A673 (cell line): ENCODE measurements around the gene NFATC3. TPM values are rescaled to one million over a fixed set of nuclear protein-coding genes. Genes with fewer than 3 reads are reported as not detected.

ENCODE experiments used
- BruUV-seq: library from RNA; stranded (reverse); fragments of 400-500 nt; replicated peaks from 2 replicates; lab custom pipeline; 2021; lab: Mats Ljungman, UMichigan
- CTCF ChIA-PET: fragments of 300-600 bp; sonication (Branson Sonifier 250); formaldehyde crosslinking; loops from one replicate; lab custom pipeline; 2022; ENCODE audit warnings: antibody characterized with exemption; lab: Charles Lee
- POLR2A ChIA-PET: fragments of 300-600 bp; sonication (Branson Sonifier 250); formaldehyde crosslinking; loops from one replicate; lab custom pipeline; 2022; ENCODE audit warnings: antibody characterized with exemption; ENCODE audit not compliant: low non-redundant PET; lab: Charles Lee
- DNase-seq: peaks from one replicate; pipeline ENCODE4 v3.0.0-alpha.2; 2015; ENCODE audit warnings: low spot score
- H3K27ac ChIP-seq: fragments of 200-600 bp; sonication (generic); 2 replicates; pipeline ENCODE4 v1.5.1; 2016; ENCODE audit warnings: mixed run types, low read depth, mild to moderate bottlenecking, mixed read lengths, antibody characterized with exemption, low read length; ENCODE audit not compliant: poor library complexity, severe bottlenecking
- H3K27me3 ChIP-seq: fragments of 200-600 bp; sonication (generic); replicated peaks from 2 replicates; pipeline ENCODE4 v1.6.1; 2017; ENCODE audit warnings: mixed run types, low read depth, mild to moderate bottlenecking, mixed read lengths, antibody characterized with exemption, low read length; ENCODE audit not compliant: insufficient read depth, poor library complexity
- H3K36me3 ChIP-seq: fragments of 200-600 bp; sonication (generic); 2 replicates; pipeline ENCODE4 v1.6.1; 2016; ENCODE audit warnings: mixed run types, mild to moderate bottlenecking, mixed read lengths, antibody characterized with exemption, low read length; ENCODE audit not compliant: insufficient read depth, poor library complexity, severe bottlenecking
- H3K4me1 ChIP-seq: fragments of 200-600 bp; sonication (generic); 2 replicates; pipeline ENCODE4 v1.6.1; 2017; ENCODE audit warnings: mixed run types, mild to moderate bottlenecking, mixed read lengths, antibody characterized with exemption, low read length; ENCODE audit not compliant: insufficient read depth, poor library complexity, severe bottlenecking
- H3K4me3 ChIP-seq: fragments of 200-600 bp; sonication (generic); 2 replicates; pipeline ENCODE4 v1.5.1; 2016; ENCODE audit warnings: low read depth, mixed run types, mild to moderate bottlenecking, mixed read lengths, low read length; ENCODE audit not compliant: poor library complexity, severe bottlenecking
- H3K9me3 ChIP-seq: fragments of 200-600 bp; sonication (generic); 2 replicates; pipeline ENCODE4 v1.6.1; 2016; ENCODE audit warnings: mixed run types, low read depth, mild to moderate bottlenecking, mixed read lengths, antibody characterized with exemption, low read length; ENCODE audit not compliant: poor library complexity, severe bottlenecking
- CTCF ChIP-seq: fragments of 300-800, 200-600 bp; sonication (generic); conservative IDR thresholded peaks from 2 replicates; pipeline ENCODE4 v1.5.1; 2017; ENCODE audit warnings: low read depth, mild to moderate bottlenecking, antibody characterized with exemption, low read length, moderate library complexity, mixed read lengths
- EZH2 ChIP-seq: fragments of 200-600 bp; sonication (generic); IDR thresholded peaks from 2 replicates; pipeline ENCODE4 v1.6.1; 2017; ENCODE audit warnings: borderline replicate concordance, low read depth, mild to moderate bottlenecking, mixed read lengths, antibody characterized with exemption, low read length; ENCODE audit not compliant: poor library complexity, severe bottlenecking
- intact Hi-C: fragments of 100-400 bp; cut with micrococcal nuclease; formaldehyde crosslinking; loops from one replicate; pipeline ENCODE4 v1.10.0; 2022; ENCODE audit not compliant: unreplicated experiment
- total RNA-seq: library from RNA; stranded (reverse); gene quantifications from 2 replicates; pipeline ENCODE4 v1.2.3, GENCODE V29; 2021

Gene NFATC3
- total RNA-seq, 1 experiment from 2014 or later: 56.0 TPM

DNA sequence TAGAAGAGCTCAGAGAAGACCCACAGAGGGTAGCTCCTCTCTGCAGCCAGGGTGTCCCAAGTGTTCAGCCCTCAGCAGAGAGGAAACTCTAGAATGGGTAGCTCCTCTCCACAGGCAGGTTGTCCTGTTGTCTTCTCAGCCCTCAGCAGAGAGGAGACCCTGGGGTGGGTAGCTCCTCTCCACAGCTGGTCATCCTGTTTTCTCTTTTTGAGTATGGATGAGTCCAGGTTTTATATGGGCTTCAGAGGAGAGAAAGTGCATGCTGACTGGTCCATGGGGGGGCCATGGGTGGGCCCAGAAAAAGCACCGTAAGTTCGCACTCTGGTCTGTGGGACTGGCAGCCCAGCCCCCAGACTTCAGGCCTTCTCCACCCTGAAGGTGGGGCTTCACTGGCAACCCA lies 102.3 kb downstream of the NFATC3 start:
- BruUV-seq: no TSS peak
- intact Hi-C loops: no loop called here
- Histone ChIP-seq H3K36me3 (peaks cover 29% of the 10 kb centered on the region), H3K9me3 (no peaks in the 10 kb centered on the region), H3K27ac (no peak overlapping the region), H3K27me3 (no peaks in the 10 kb centered on the region), H3K4me1 (no peaks in the 10 kb centered on the region), H3K4me3 (no peak overlapping the region)
- POLR2A ChIA-PET: no interaction called here
- CTCF ChIA-PET: interaction anchor here (0.6 kb wide), 1 partner anchor 58 kb away, joined by 14 read pairs; no protein-coding TSS in a partner anchor
- no peak for DNase-seq
- TF ChIP-seq EZH2 (no peak), CTCF (no peak)

GRCh38 chr16:68188170-68188569 lies 103.0 kb downstream of the NFATC3 start:
- DNase-seq: no peak
- no TSS peak for BruUV-seq
- TF ChIP-seq EZH2 (no peak), CTCF (no peak)
- Histone ChIP-seq H3K4me1 (no peaks in the 10 kb centered on the region), H3K9me3 (no peaks in the 10 kb centered on the region), H3K4me3 (no peak overlapping the region), H3K27ac (no peak overlapping the region), H3K27me3 (no peaks in the 10 kb centered on the region), H3K36me3 (peaks cover 29% of the 10 kb centered on the region)
- ChIA-PET CTCF (interaction anchor here (0.6 kb wide), 1 partner anchor 58 kb away, joined by 14 read pairs; no protein-coding TSS in a partner anchor), POLR2A (no interaction called here)
- intact Hi-C loops: no loop called here

DNA sequence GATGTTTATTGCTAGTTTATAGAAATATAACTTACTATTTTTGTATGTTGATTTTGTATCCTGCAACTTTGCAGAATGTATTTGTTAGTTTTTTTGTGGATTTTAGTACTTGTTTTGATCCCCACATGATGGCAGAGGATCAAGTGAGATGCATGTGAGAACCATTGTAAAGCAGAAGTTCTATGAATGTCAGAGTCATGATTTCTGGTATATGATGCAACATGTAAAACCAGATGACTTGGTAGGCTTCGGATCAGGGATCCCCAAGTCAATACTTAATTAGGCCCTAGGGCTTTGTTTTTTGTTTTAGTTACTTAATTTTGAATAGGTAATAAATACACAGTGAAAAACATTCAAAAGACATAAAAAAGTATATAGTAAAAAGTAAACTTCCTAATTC lies 104.9 kb downstream of the NFATC3 start:
- CTCF ChIA-PET: no interaction called here
- H3K36me3 ChIP-seq: peaks cover 24% of the 10 kb centered on the region
- POLR2A ChIA-PET: no interaction called here
- no peak for TF ChIP-seq EZH2
- TF ChIP-seq CTCF: no peak
- no peaks in the 10 kb centered on the region for H3K9me3 ChIP-seq
- no peak for DNase-seq
- no peak overlapping the region for H3K27ac ChIP-seq
- intact Hi-C loops: no loop called here
- no peak overlapping the region for H3K4me3 ChIP-seq
- H3K4me1 ChIP-seq: no peaks in the 10 kb centered on the region
- BruUV-seq: no TSS peak
- no peaks in the 10 kb centered on the region for H3K27me3 ChIP-seq
